HepG2 (cell line): ENCODE results near the gene TUBG2. TPM values are rescaled to one million over a fixed set of nuclear protein-coding genes. Genes with fewer than 3 reads are reported as not detected.

Experiments
- ATAC-seq: fragments of 200-7000 bp; cut with Tn5 transposase; 3 replicates; pipeline ENCODE4 v1.9.1; 2020; ENCODE audit warnings: mild to moderate bottlenecking, moderate library complexity
- BruUV-seq: library from RNA; stranded (reverse); fragments of 400-500 nt; replicated peaks from 2 replicates; lab custom pipeline; 2021; lab: Mats Ljungman, UMichigan
- CTCF ChIA-PET: fragments of 300-600 bp; formaldehyde crosslinking; extraction: SDS; loops from one replicate; lab custom pipeline; 2021; ENCODE audit warnings: low total read pairs, inconsistent platforms, low intra/inter-chr PET ratio; lab: Yijun Ruan, JAX
- POLR2A ChIA-PET: fragments of 350-600 bp; sonication (Branson Sonifier 250); formaldehyde crosslinking; loops from one replicate; lab custom pipeline; 2020; ENCODE audit warnings: antibody characterized with exemption, inconsistent platforms; lab: Yijun Ruan, JAX
- DNase-seq: peaks from one replicate; pipeline ENCODE4 v3.0.0-alpha.2; 2015; ENCODE audit warnings: low spot score
- FAIRE-seq: peaks from 3 replicates; lab custom pipeline; 2011; peaks lifted over from hg19 to GRCh38; lab: Jason Lieb, UNC
- H2AFZ ChIP-seq: one replicate; pipeline ENCODE4 v1.6.1; 2011; ENCODE audit warnings: low read length, inconsistent platforms
- H3K27ac ChIP-seq: fragments of 300-600 bp; 3 replicates; pipeline ENCODE4 v1.8.0; 2011; ENCODE audit warnings: mixed run types, mild to moderate bottlenecking, mixed read lengths, low read length, inconsistent platforms; ENCODE audit not compliant: insufficient read depth; ENCODE audit errors: extremely low read length
- H3K27me3 ChIP-seq, 2 experiments: fragments of 200-600 bp in 1 of 2; 2 replicates in 1 of 2; 3 replicates in 1 of 2; pipeline versions ENCODE4 v1.6.0 to v1.8.0; 2011; ENCODE audit warnings: low read length in 2 of 2, mild to moderate bottlenecking in 2 of 2, moderate library complexity in 2 of 2, inconsistent platforms in 1 of 2; ENCODE audit not compliant: insufficient read depth in 2 of 2, control insufficient read depth in 1 of 2
- H3K36me3 ChIP-seq, 2 experiments: fragments of 200-600 bp in 1 of 2; replicated peaks in 1 of 2; 2 replicates in 1 of 2; 3 replicates in 1 of 2; pipeline versions ENCODE4 v1.5.1 to v1.8.0; 2011; ENCODE audit warnings: low read length in 2 of 2, inconsistent platforms in 1 of 2; ENCODE audit not compliant: insufficient read depth in 2 of 2, control insufficient read depth in 1 of 2
- H3K4me1 ChIP-seq: 2 replicates; pipeline ENCODE4 v1.5.1; 2012; ENCODE audit warnings: low read length, inconsistent platforms; ENCODE audit not compliant: insufficient read depth
- H3K4me2 ChIP-seq: 2 replicates; pipeline ENCODE4 v1.6.0; 2011; ENCODE audit warnings: low read depth, low read length, inconsistent platforms
- H3K4me3 ChIP-seq, 3 experiments: fragments of 200-600 bp in 1 of 3; sonication (generic), shearing (Covaris generic) in 1 of 3; replicated peaks in 1 of 3; 2 replicates each; pipeline ENCODE4 v1.5.1; 2011 to 2016; ENCODE audit warnings: low read length in 3 of 3, inconsistent platforms in 2 of 3, low read depth in 2 of 3, mild to moderate bottlenecking in 2 of 3, control low read depth in 1 of 3, mixed read lengths in 1 of 3; ENCODE audit not compliant: insufficient read depth in 1 of 3
- H3K79me2 ChIP-seq: one replicate; pipeline ENCODE4 v1.6.1; 2011; ENCODE audit warnings: low read length, inconsistent platforms; ENCODE audit not compliant: insufficient read depth
- H3K9ac ChIP-seq: 2 replicates; pipeline ENCODE4 v1.6.0; 2011; ENCODE audit warnings: mild to moderate bottlenecking, low read depth, low read length, inconsistent platforms; ENCODE audit not compliant: insufficient read depth
- H3K9me3 ChIP-seq: 2 replicates; pipeline ENCODE4 v1.5.1; 2012; ENCODE audit warnings: mild to moderate bottlenecking, low read length
- H4K20me1 ChIP-seq: 2 replicates; pipeline ENCODE4 v1.6.0; 2011; ENCODE audit warnings: inconsistent platforms, mild to moderate bottlenecking, low read length, moderate library complexity; ENCODE audit not compliant: insufficient read depth
- JUN ChIP-seq: sonication (generic); formaldehyde crosslinking; IDR thresholded peaks from 2 replicates; pipeline ENCODE4 v1.4.0; 2020; ENCODE audit warnings: mild to moderate bottlenecking, missing genetic modification reagents
- MAFG ChIP-seq: sonication (generic); formaldehyde crosslinking; IDR thresholded peaks from 2 replicates; pipeline ENCODE4 v1.5.1; 2020; ENCODE audit warnings: mild to moderate bottlenecking, missing genetic modification reagents
- MXD1 ChIP-seq: sonication (generic); formaldehyde crosslinking; IDR thresholded peaks from 2 replicates; pipeline ENCODE4 v1.4.0; 2020; ENCODE audit warnings: mild to moderate bottlenecking, missing genetic modification reagents
- NFIB ChIP-seq: sonication (generic); formaldehyde crosslinking; IDR thresholded peaks from 2 replicates; pipeline ENCODE4 v1.9.0; 2021; ENCODE audit warnings: missing genetic modification reagents, mild to moderate bottlenecking, borderline replicate concordance
- PHF5A ChIP-seq: IDR thresholded peaks from one replicate; pipeline ENCODE4 v1.6.1; 2018; ENCODE audit warnings: low read depth, missing genetic modification reagents; ENCODE audit not compliant: unreplicated experiment
- THYN1 ChIP-seq: sonication (generic); formaldehyde crosslinking; IDR thresholded peaks from 2 replicates; pipeline ENCODE4 v1.8.1; 2023; ENCODE audit warnings: low read depth, mild to moderate bottlenecking, moderate library complexity, missing genetic modification reagents, borderline replicate concordance
- ZBTB21 ChIP-seq: sonication (generic); formaldehyde crosslinking; IDR thresholded peaks from 2 replicates; pipeline ENCODE4 v1.4.0; 2020; ENCODE audit warnings: missing genetic modification reagents
- ZNF207 ChIP-seq: fragments of 450-650 bp; IDR thresholded peaks from 2 replicates; pipeline ENCODE4 v1.6.1; 2016; ENCODE audit warnings: antibody characterized with exemption, borderline replicate concordance
- ZNF549 ChIP-seq: sonication (generic); formaldehyde crosslinking; IDR thresholded peaks from 2 replicates; pipeline ENCODE4 v1.5.0; 2020; ENCODE audit warnings: missing genetic modification reagents
- ZNF850 ChIP-seq: sonication (generic); formaldehyde crosslinking; conservative IDR thresholded peaks from 2 replicates; pipeline ENCODE4 v1.9.0; 2021; ENCODE audit warnings: mild to moderate bottlenecking, missing genetic modification reagents
- WGBS: methylation state at CpG from one replicate; pipeline ENCODE4 v1.1.6; 2017; ENCODE audit warnings: low lambda C conversion rate; 5-methylcytosine and 5-hydroxymethylcytosine counted together
- in situ Hi-C: cut with HindIII; loops from 2 replicates; pipeline ENCODE4 v1.10.0; 2017; ENCODE audit warnings: low pct_unique_long_range_greater_than_20kb; ENCODE audit not compliant: extremely low pct_ligation_motif_present
- intact Hi-C: fragments of 100-400 bp; cut with micrococcal nuclease; formaldehyde crosslinking; loops from one replicate; pipeline ENCODE4 v1.10.0; 2022; ENCODE audit not compliant: unreplicated experiment
- polyA plus RNA-seq, 8 experiments: library from polyadenylated mRNA; depleted of rRNA in 3 of 8; stranded (reverse) in 7 of 8; unstranded in 1 of 8; fragments of >200 nt; fragmentation: Illumina TruSeq in 4 of 8; extraction: Trizol in 4 of 8; gene quantifications; 2 replicates each; pipeline versions ENCODE4 v1.2.1 to v1.2.3, GENCODE V29; 2011 to 2016; ENCODE audit warnings: low read depth in 4 of 8, missing spikeins in 1 of 8, mixed read lengths in 1 of 8; ENCODE audit not compliant: insufficient read depth in 1 of 8
- total RNA-seq, 5 experiments: library from RNA; depleted of rRNA; stranded (reverse); fragments of >200 nt; fragmentation: Illumina TruSeq; extraction: Trizol; gene quantifications; 2 replicates each; pipeline ENCODE4 v1.2.3, GENCODE V29; 2016; ENCODE audit warnings: low read depth in 1 of 5

Gene TUBG2
- total and polyA plus RNA-seq, 2 of the 13 experiments (the other 11 are each of a cell fraction or from before 2014, with no cell fraction given): 16.0 to 42.3 TPM

DNA sequence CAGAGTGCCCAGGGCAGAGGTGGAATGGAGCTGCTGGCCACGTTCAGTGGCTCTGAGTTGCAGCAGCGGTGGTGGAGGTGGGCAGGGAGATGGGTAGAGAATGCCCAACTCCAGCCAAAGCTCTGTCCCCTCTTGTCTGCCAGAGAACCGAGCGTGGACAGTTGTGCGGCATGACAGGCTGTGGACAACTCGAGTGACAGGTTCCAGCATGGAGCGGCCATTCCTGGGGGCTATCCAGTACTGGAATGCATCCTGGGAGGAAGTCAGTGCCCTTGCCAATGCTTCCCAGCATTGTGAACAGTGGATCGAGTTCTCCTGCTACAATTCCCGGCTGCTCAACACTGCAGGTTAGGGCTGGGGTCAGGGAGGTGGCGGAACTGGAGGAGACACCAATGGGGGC is 31.5 kb downstream of the TUBG2 start:
- no peaks in the 10 kb centered on the region for H3K27me3 ChIP-seq
- H3K4me1 ChIP-seq: no peaks in the 10 kb centered on the region
- 93% methylated on average over 10 of the region's 10 CpGs for WGBS
- H3K9ac ChIP-seq: no peak overlapping the region
- no peak overlapping the region for H3K4me2 ChIP-seq
- H2AFZ ChIP-seq: no peak overlapping the region
- peaks cover 0 to 1% of the 10 kb centered on the region in 2 experiments; a peak in 3 of 5 replicates for H3K36me3 ChIP-seq
- DNase-seq: no peak
- H3K27ac ChIP-seq: no peak overlapping the region
- H4K20me1 ChIP-seq: no peaks in the 10 kb centered on the region
- no peak for FAIRE-seq
- POLR2A ChIA-PET: interaction anchor here (1.1 to 1.2 kb wide), 2 partner anchors 10 to 143 kb away, joined by 3 to 4 read pairs; no protein-coding TSS in a partner anchor
- H3K9me3 ChIP-seq: no peaks in the 10 kb centered on the region
- intact Hi-C loops: no loop called here
- in situ Hi-C loops: no loop called here
- no peak; the same call in 2 of the 3 replicates for ATAC-seq
- H3K4me3 ChIP-seq: no peak overlapping the region
- CTCF ChIA-PET: no interaction called here
- TF ChIP-seq JUN (CRISPR knock-in tag) (no peak), MAFG (CRISPR knock-in tag) (no peak), THYN1 (CRISPR knock-in tag) (no peak), ZBTB21 (CRISPR knock-in tag) (no peak), NFIB (CRISPR knock-in tag) (no peak), ZNF549 (no peak), ZNF850 (CRISPR knock-in tag) (no peak), MXD1 (CRISPR knock-in tag) (no peak), ZNF207 (no peak), PHF5A (CRISPR knock-in tag) (no peak)
- BruUV-seq: no TSS peak
- no peaks in the 10 kb centered on the region for H3K79me2 ChIP-seq
